HepG2 (cell line): Measurements from ENCODE around the gene PDE6H. TPM values are rescaled to one million over a fixed set of nuclear protein-coding genes. Genes with fewer than 3 reads are reported as not detected.

ENCODE experiments used
- ATAC-seq: fragments of 200-7000 bp; cut with Tn5 transposase; 3 replicates; pipeline ENCODE4 v1.9.1; 2020; ENCODE audit warnings: mild to moderate bottlenecking, moderate library complexity
- BruUV-seq: library from RNA; stranded (reverse); fragments of 400-500 nt; replicated peaks from 2 replicates; lab custom pipeline; 2021; lab: Mats Ljungman, UMichigan
- CTCF ChIA-PET: fragments of 300-600 bp; formaldehyde crosslinking; extraction: SDS; loops from one replicate; lab custom pipeline; 2021; ENCODE audit warnings: low total read pairs, inconsistent platforms, low intra/inter-chr PET ratio; lab: Yijun Ruan, JAX
- POLR2A ChIA-PET: fragments of 350-600 bp; sonication (Branson Sonifier 250); formaldehyde crosslinking; loops from one replicate; lab custom pipeline; 2020; ENCODE audit warnings: antibody characterized with exemption, inconsistent platforms; lab: Yijun Ruan, JAX
- DNase-seq: peaks from one replicate; pipeline ENCODE4 v3.0.0-alpha.2; 2015; ENCODE audit warnings: low spot score
- FAIRE-seq: peaks from 3 replicates; lab custom pipeline; 2011; peaks lifted over from hg19 to GRCh38; lab: Jason Lieb, UNC
- H2AFZ ChIP-seq: one replicate; pipeline ENCODE4 v1.6.1; 2011; ENCODE audit warnings: low read length, inconsistent platforms
- H3K27ac ChIP-seq: fragments of 300-600 bp; 3 replicates; pipeline ENCODE4 v1.8.0; 2011; ENCODE audit warnings: mixed run types, mild to moderate bottlenecking, mixed read lengths, low read length, inconsistent platforms; ENCODE audit not compliant: insufficient read depth; ENCODE audit errors: extremely low read length
- H3K27me3 ChIP-seq, 2 experiments: fragments of 200-600 bp in 1 of 2; 2 replicates in 1 of 2; 3 replicates in 1 of 2; pipeline versions ENCODE4 v1.6.0 to v1.8.0; 2011; ENCODE audit warnings: low read length in 2 of 2, mild to moderate bottlenecking in 2 of 2, moderate library complexity in 2 of 2, inconsistent platforms in 1 of 2; ENCODE audit not compliant: insufficient read depth in 2 of 2, control insufficient read depth in 1 of 2
- H3K36me3 ChIP-seq, 2 experiments: fragments of 200-600 bp in 1 of 2; replicated peaks in 1 of 2; 2 replicates in 1 of 2; 3 replicates in 1 of 2; pipeline versions ENCODE4 v1.5.1 to v1.8.0; 2011; ENCODE audit warnings: low read length in 2 of 2, inconsistent platforms in 1 of 2; ENCODE audit not compliant: insufficient read depth in 2 of 2, control insufficient read depth in 1 of 2
- H3K4me1 ChIP-seq: 2 replicates; pipeline ENCODE4 v1.5.1; 2012; ENCODE audit warnings: low read length, inconsistent platforms; ENCODE audit not compliant: insufficient read depth
- H3K4me2 ChIP-seq: 2 replicates; pipeline ENCODE4 v1.6.0; 2011; ENCODE audit warnings: low read depth, low read length, inconsistent platforms
- H3K4me3 ChIP-seq, 3 experiments: fragments of 200-600 bp in 1 of 3; sonication (generic), shearing (Covaris generic) in 1 of 3; replicated peaks in 1 of 3; 2 replicates each; pipeline ENCODE4 v1.5.1; 2011 to 2016; ENCODE audit warnings: low read length in 3 of 3, inconsistent platforms in 2 of 3, low read depth in 2 of 3, mild to moderate bottlenecking in 2 of 3, control low read depth in 1 of 3, mixed read lengths in 1 of 3; ENCODE audit not compliant: insufficient read depth in 1 of 3
- H3K79me2 ChIP-seq: one replicate; pipeline ENCODE4 v1.6.1; 2011; ENCODE audit warnings: low read length, inconsistent platforms; ENCODE audit not compliant: insufficient read depth
- H3K9ac ChIP-seq: 2 replicates; pipeline ENCODE4 v1.6.0; 2011; ENCODE audit warnings: mild to moderate bottlenecking, low read depth, low read length, inconsistent platforms; ENCODE audit not compliant: insufficient read depth
- H3K9me3 ChIP-seq: 2 replicates; pipeline ENCODE4 v1.5.1; 2012; ENCODE audit warnings: mild to moderate bottlenecking, low read length
- H4K20me1 ChIP-seq: 2 replicates; pipeline ENCODE4 v1.6.0; 2011; ENCODE audit warnings: inconsistent platforms, mild to moderate bottlenecking, low read length, moderate library complexity; ENCODE audit not compliant: insufficient read depth
- ARID2 ChIP-seq: sonication (generic); formaldehyde crosslinking; IDR thresholded peaks from 2 replicates; pipeline ENCODE4 v1.8.1; 2022; ENCODE audit warnings: mild to moderate bottlenecking, missing genetic modification reagents, borderline replicate concordance
- ASH2L ChIP-seq: fragments of 300-600, 200-600 bp; sonication (generic); IDR thresholded peaks from 2 replicates; pipeline ENCODE4 v1.7.0; 2017; ENCODE audit warnings: low read depth, mild to moderate bottlenecking, moderate library complexity, mixed read lengths, low read length; ENCODE audit not compliant: insufficient read length
- CENPX ChIP-seq: sonication (generic); formaldehyde crosslinking; IDR thresholded peaks from 2 replicates; pipeline ENCODE4 v1.9.0; 2021; ENCODE audit warnings: mild to moderate bottlenecking, missing genetic modification reagents, moderate library complexity
- KAT7 ChIP-seq: IDR thresholded peaks from 2 replicates; pipeline ENCODE4 v1.6.1; 2018; ENCODE audit warnings: borderline replicate concordance, missing compliant biosample characterization
- MTF2 ChIP-seq: sonication (generic); formaldehyde crosslinking; IDR thresholded peaks from 2 replicates; pipeline ENCODE4 v1.5.0; 2020; ENCODE audit warnings: missing genetic modification reagents, borderline replicate concordance
- NFKB2 ChIP-seq: sonication (generic); formaldehyde crosslinking; IDR thresholded peaks from 2 replicates; pipeline ENCODE4 v1.4.0; 2020; ENCODE audit warnings: missing genetic modification reagents, borderline replicate concordance
- SIX4 ChIP-seq: sonication (generic); formaldehyde crosslinking; IDR thresholded peaks from 2 replicates; pipeline ENCODE4 v1.4.0; 2020; ENCODE audit warnings: missing genetic modification reagents
- ZNF558 ChIP-seq: sonication (generic); formaldehyde crosslinking; IDR thresholded peaks from 2 replicates; pipeline ENCODE4 v1.9.0; 2022; ENCODE audit warnings: mild to moderate bottlenecking, missing genetic modification reagents, borderline replicate concordance
- ZSCAN25 ChIP-seq: sonication (generic); formaldehyde crosslinking; IDR thresholded peaks from 2 replicates; pipeline ENCODE4 v1.8.0; 2022; ENCODE audit warnings: mild to moderate bottlenecking, missing genetic modification reagents
- WGBS: methylation state at CpG from one replicate; pipeline ENCODE4 v1.1.6; 2017; ENCODE audit warnings: low lambda C conversion rate; 5-methylcytosine and 5-hydroxymethylcytosine counted together
- in situ Hi-C: cut with HindIII; loops from 2 replicates; pipeline ENCODE4 v1.10.0; 2017; ENCODE audit warnings: low pct_unique_long_range_greater_than_20kb; ENCODE audit not compliant: extremely low pct_ligation_motif_present
- intact Hi-C: fragments of 100-400 bp; cut with micrococcal nuclease; formaldehyde crosslinking; loops from one replicate; pipeline ENCODE4 v1.10.0; 2022; ENCODE audit not compliant: unreplicated experiment
- polyA plus RNA-seq, 8 experiments: library from polyadenylated mRNA; depleted of rRNA in 3 of 8; stranded (reverse) in 7 of 8; unstranded in 1 of 8; fragments of >200 nt; fragmentation: Illumina TruSeq in 4 of 8; extraction: Trizol in 4 of 8; gene quantifications; 2 replicates each; pipeline versions ENCODE4 v1.2.1 to v1.2.3, GENCODE V29; 2011 to 2016; ENCODE audit warnings: low read depth in 4 of 8, missing spikeins in 1 of 8, mixed read lengths in 1 of 8; ENCODE audit not compliant: insufficient read depth in 1 of 8
- total RNA-seq, 5 experiments: library from RNA; depleted of rRNA; stranded (reverse); fragments of >200 nt; fragmentation: Illumina TruSeq; extraction: Trizol; gene quantifications; 2 replicates each; pipeline ENCODE4 v1.2.3, GENCODE V29; 2016; ENCODE audit warnings: low read depth in 1 of 5
- TF ChIP-seq, protein P1 (sequence below): sonication (generic); formaldehyde crosslinking; IDR thresholded peaks from 2 replicates; pipeline ENCODE4 v1.4.0; 2020; ENCODE audit warnings: missing genetic modification reagents, mild to moderate bottlenecking, borderline replicate concordance
- TF ChIP-seq, protein P2 (sequence below): IDR thresholded peaks from 2 replicates; pipeline ENCODE4 v1.6.1; 2016; ENCODE audit warnings: missing compliant biosample characterization, missing genetic modification reagents, borderline replicate concordance
- TF ChIP-seq, protein P3 (sequence below): sonication (generic); formaldehyde crosslinking; IDR thresholded peaks from 2 replicates; pipeline ENCODE4 v1.8.0; 2022; ENCODE audit warnings: mild to moderate bottlenecking, missing genetic modification reagents, moderate library complexity

Gene PDE6H
- total and polyA plus RNA-seq, 2 of the 13 experiments (the other 11 are each of a cell fraction or from before 2014, with no cell fraction given), result not detected

DNA sequence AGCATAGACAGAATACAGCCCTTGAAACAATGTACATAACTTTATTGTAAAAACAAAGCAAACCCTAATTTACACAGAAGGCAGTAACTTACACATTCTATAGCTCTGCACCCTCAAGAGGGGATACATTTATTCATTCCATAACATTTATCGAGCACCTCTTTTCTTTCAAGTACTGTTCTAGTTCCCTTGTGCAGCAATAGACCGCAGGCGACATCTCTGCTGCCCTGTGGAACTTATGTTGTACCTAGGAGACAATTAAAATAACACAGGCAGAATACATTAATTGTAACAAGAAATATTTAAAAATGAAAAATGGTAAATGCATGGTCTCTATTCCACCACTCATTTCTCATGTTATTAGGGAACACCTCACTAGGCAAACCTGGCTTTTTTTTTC, 10.0 kb upstream of the PDE6H start:
- no peaks in the 10 kb centered on the region for H3K9me3 ChIP-seq
- TF ChIP-seq ARID2 (CRISPR knock-in tag) (no peak), ZSCAN25 (no peak), KAT7 (CRISPR knock-in tag) (no peak), NFKB2 (CRISPR knock-in tag) (no peak)
- DNase-seq (no peak), FAIRE-seq (no peak), ATAC-seq (no peak)
- H3K4me3 ChIP-seq, result no peak overlapping the region
- ChIA-PET CTCF (no interaction called here), POLR2A (no interaction called here)
- in situ Hi-C loops (no loop called here), intact Hi-C loops (no loop called here)
- no peaks in the 10 kb centered on the region for H4K20me1 ChIP-seq
- H2AFZ ChIP-seq, result no peak overlapping the region
- BruUV-seq, result no TSS peak
- no peak overlapping the region for H3K4me2 ChIP-seq
- 67% methylated on average over 3 of the region's 3 CpGs for WGBS
- H3K27me3 ChIP-seq, result no peaks in the 10 kb centered on the region
- H3K36me3 ChIP-seq, result no peaks in the 10 kb centered on the region
- no peaks in the 10 kb centered on the region for H3K4me1 ChIP-seq
- no peak overlapping the region for H3K27ac ChIP-seq
- H3K79me2 ChIP-seq, result no peaks in the 10 kb centered on the region
- no peak overlapping the region for H3K9ac ChIP-seq

GRCh38 chr12:14963520-14963919, 9.3 kb upstream of the PDE6H start:
- DNase-seq, result no peak
- H3K9ac ChIP-seq, result no peak overlapping the region
- CTCF ChIA-PET, result no interaction called here
- no peaks in the 10 kb centered on the region for H3K4me1 ChIP-seq
- no peak overlapping the region for H3K4me3 ChIP-seq
- H3K79me2 ChIP-seq, result no peaks in the 10 kb centered on the region
- no TSS peak for BruUV-seq
- in situ Hi-C loops, result no loop called here
- FAIRE-seq, result no peak
- intact Hi-C loops, result no loop called here
- no peak overlapping the region for H2AFZ ChIP-seq
- no peaks in the 10 kb centered on the region for H3K36me3 ChIP-seq
- H3K27ac ChIP-seq, result no peak overlapping the region
- H3K4me2 ChIP-seq, result no peak overlapping the region
- 26% methylated on average over 7 of the region's 7 CpGs for WGBS
- POLR2A ChIA-PET, result no interaction called here
- ATAC-seq, result no peak
- H4K20me1 ChIP-seq, result no peaks in the 10 kb centered on the region
- H3K9me3 ChIP-seq, result no peaks in the 10 kb centered on the region
- H3K27me3 ChIP-seq, result no peaks in the 10 kb centered on the region
- TF ChIP-seq ASH2L (no peak), SIX4 (CRISPR knock-in tag) (no peak), CENPX (no peak), ZNF558 (CRISPR knock-in tag) (no peak), MTF2 (CRISPR knock-in tag) (no peak)
- TF ChIP-seq, protein P1, sequence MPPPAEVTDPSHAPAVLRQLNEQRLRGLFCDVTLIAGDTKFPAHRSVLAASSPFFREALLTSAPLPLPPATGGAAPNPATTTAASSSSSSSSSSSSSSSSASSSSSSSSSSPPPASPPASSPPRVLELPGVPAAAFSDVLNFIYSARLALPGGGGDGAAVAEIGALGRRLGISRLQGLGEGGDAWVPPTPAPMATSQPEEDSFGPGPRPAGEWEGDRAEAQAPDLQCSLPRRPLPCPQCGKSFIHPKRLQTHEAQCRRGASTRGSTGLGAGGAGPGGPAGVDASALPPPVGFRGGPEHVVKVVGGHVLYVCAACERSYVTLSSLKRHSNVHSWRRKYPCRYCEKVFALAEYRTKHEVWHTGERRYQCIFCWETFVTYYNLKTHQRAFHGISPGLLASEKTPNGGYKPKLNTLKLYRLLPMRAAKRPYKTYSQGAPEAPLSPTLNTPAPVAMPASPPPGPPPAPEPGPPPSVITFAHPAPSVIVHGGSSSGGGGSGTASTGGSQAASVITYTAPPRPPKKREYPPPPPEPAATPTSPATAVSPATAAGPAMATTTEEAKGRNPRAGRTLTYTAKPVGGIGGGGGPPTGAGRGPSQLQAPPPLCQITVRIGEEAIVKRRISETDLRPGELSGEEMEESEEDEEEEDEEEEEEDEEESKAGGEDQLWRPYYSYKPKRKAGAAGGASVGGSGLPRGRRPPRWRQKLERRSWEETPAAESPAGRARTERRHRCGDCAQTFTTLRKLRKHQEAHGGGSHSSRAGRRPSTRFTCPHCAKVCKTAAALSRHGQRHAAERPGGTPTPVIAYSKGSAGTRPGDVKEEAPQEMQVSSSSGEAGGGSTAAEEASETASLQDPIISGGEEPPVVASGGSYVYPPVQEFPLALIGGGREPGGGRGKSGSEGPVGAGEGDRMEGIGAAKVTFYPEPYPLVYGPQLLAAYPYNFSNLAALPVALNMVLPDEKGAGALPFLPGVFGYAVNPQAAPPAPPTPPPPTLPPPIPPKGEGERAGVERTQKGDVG, result no peak
- TF ChIP-seq, protein P2, sequence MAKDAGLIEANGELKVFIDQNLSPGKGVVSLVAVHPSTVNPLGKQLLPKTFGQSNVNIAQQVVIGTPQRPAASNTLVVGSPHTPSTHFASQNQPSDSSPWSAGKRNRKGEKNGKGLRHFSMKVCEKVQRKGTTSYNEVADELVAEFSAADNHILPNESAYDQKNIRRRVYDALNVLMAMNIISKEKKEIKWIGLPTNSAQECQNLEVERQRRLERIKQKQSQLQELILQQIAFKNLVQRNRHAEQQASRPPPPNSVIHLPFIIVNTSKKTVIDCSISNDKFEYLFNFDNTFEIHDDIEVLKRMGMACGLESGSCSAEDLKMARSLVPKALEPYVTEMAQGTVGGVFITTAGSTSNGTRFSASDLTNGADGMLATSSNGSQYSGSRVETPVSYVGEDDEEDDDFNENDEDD (CRISPR knock-in tag), result no peak
- TF ChIP-seq, protein P3, sequence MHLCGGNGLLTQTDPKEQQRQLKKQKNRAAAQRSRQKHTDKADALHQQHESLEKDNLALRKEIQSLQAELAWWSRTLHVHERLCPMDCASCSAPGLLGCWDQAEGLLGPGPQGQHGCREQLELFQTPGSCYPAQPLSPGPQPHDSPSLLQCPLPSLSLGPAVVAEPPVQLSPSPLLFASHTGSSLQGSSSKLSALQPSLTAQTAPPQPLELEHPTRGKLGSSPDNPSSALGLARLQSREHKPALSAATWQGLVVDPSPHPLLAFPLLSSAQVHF (CRISPR knock-in tag), result no peak
